ENCODE data around the gene TSPY1.
"Not testable (repeated sequence)": the region's sequence is repeated elsewhere in the genome, so short reads cannot be mapped to it uniquely, and the experiment has no call there.

The TSPY1 gene, protein sequence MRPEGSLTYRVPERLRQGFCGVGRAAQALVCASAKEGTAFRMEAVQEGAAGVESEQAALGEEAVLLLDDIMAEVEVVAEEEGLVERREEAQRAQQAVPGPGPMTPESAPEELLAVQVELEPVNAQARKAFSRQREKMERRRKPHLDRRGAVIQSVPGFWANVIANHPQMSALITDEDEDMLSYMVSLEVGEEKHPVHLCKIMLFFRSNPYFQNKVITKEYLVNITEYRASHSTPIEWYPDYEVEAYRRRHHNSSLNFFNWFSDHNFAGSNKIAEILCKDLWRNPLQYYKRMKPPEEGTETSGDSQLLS

DNA sequence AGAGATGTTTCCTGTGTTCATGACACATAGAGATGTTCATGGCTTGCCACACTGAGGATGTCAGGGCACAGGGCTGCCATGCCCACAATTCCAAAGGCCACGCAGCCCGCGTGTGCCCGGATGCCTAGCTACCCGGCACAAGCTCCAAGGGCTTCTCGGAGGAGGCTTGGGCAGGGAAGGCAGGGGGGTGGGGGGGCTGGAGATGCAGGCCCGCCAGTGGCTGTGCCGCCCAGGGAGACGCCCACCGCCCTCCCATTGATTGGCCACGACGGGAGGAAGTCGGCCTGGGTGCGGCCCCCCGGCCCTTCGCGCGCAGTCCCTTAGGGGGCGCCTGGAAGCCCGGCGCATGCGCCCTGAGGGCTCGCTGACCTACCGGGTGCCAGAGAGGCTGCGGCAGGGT, at the start of gene TSPY1:
TSPY1 (plus strand) TSS at position 301 of the 400 bp plus-strand sequence; CDS start at position 347, 46 bp downstream.
- not testable (repeated sequence) for DNase-seq (ENCODE audit: low spot score)

DNA sequence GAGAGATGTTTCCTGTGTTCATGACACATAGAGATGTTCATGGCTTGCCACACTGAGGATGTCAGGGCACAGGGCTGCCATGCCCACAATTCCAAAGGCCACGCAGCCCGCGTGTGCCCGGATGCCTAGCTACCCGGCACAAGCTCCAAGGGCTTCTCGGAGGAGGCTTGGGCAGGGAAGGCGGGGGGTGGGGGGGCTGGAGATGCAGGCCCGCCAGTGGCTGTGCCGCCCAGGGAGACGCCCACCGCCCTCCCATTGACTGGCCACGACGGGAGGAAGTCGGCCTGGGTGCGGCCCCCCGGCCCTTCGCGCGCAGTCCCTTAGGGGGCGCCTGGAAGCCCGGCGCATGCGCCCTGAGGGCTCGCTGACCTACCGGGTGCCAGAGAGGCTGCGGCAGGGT, 20.2 kb downstream of the TSPY1 start, which contains the start of gene TSPY9:
TSPY9 (plus strand) TSS at position 301 of the 400 bp plus-strand sequence; CDS start at position 347, 46 bp downstream.
- DNase-seq (ENCODE audit: low spot score), result not testable (repeated sequence)

DNA sequence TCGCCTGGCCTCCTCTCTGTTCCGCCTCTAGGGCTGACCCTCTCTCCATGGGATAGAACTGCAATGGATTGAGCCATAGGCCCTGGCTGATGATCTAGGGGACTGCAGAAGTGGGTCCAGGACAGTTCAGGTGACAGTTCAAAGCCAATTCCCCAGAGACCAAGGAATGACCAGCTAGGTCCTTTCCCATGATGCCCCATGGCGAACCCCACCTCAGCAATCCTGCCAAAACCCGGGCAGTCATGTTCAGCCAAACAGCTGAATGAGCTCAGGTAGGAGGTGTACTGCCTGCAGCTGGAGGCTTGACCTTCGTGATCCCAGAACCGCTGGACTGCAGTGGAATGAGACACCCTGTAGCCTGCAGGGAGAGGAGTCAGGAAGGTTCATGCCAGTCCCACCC, 37.6 kb downstream of the TSPY1 start:
- DNase-seq (ENCODE audit: low spot score), result not testable (repeated sequence)

DNA sequence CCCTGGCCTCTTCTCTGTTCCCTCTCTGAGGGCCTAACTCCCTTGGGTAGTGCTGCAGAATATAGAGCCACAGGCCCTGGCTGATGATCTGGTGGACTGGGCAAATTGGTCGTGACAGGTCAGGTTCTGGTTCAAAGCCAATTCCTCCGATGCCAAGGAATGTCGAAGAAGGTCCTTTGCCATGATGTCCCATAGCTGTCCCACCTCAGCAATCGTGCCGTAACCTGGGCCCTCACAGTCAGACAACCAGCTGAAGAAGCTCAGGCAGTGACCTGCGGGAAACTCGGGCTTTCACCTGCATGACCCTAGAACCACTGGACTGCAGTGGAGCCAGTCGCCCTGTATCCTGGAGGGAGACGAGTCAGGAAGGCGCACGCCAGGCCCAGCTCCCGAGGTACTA, 49.5 kb downstream of the TSPY1 start:
- not testable (repeated sequence) for DNase-seq (ENCODE audit: low spot score)

Measured in kidney tubule cell (primary cell).